H9 (cell line): Measurements from ENCODE around the gene CDKN2AIPNL. TPM values are rescaled to one million over a fixed set of nuclear protein-coding genes. Genes with fewer than 3 reads are reported as not detected.

ENCODE experiments used
- DNase-seq: peaks from one replicate; pipeline ENCODE4 v3.0.0-alpha.2; 2017
- H2AFZ ChIP-seq: one replicate; pipeline ENCODE4 v1.6.1; 2013; ENCODE audit warnings: mild to moderate bottlenecking, low read length, control low read depth, moderate library complexity
- H2AK5ac ChIP-seq: 2 replicates; pipeline ENCODE4 v1.6.1; 2013; ENCODE audit warnings: low read length, control low read depth, mixed read lengths; ENCODE audit not compliant: insufficient read length
- H2BK120ac ChIP-seq: one replicate; pipeline ENCODE4 v1.6.1; 2013; ENCODE audit warnings: low read depth, mild to moderate bottlenecking, low read length, control low read depth, inconsistent platforms; ENCODE audit not compliant: poor library complexity, severe bottlenecking
- H2BK12ac ChIP-seq: 2 replicates; pipeline ENCODE4 v1.6.1; 2013; ENCODE audit warnings: low read length, control low read depth, mixed read lengths, low read depth; ENCODE audit not compliant: insufficient read length
- H2BK15ac ChIP-seq: 2 replicates; pipeline ENCODE4 v1.6.1; 2013; ENCODE audit warnings: low read depth, low read length, control low read depth
- H2BK20ac ChIP-seq: one replicate; pipeline ENCODE4 v1.6.1; 2013; ENCODE audit warnings: low read depth, mild to moderate bottlenecking, low read length, control low read depth, inconsistent platforms; ENCODE audit not compliant: poor library complexity, severe bottlenecking
- H2BK5ac ChIP-seq: 2 replicates; pipeline ENCODE4 v1.6.1; 2013; ENCODE audit warnings: low read length, control low read depth, mixed read lengths; ENCODE audit not compliant: insufficient read length
- H3K14ac ChIP-seq: 2 replicates; pipeline ENCODE4 v1.6.1; 2013; ENCODE audit warnings: low read length, control low read depth; ENCODE audit not compliant: insufficient read depth
- H3K18ac ChIP-seq: 2 replicates; pipeline ENCODE4 v1.6.1; 2013; ENCODE audit warnings: low read depth, mild to moderate bottlenecking, mixed read lengths, low read length, control low read depth; ENCODE audit not compliant: insufficient read length
- H3K23ac ChIP-seq: 2 replicates; pipeline ENCODE4 v1.6.1; 2013; ENCODE audit warnings: low read length, control low read depth, mixed read lengths, low read depth; ENCODE audit not compliant: insufficient read length
- H3K23me2 ChIP-seq: 2 replicates; pipeline ENCODE4 v1.6.1; 2013; ENCODE audit warnings: low read depth, mild to moderate bottlenecking, mixed read lengths, low read length, control low read depth; ENCODE audit not compliant: insufficient read length, poor library complexity, severe bottlenecking
- H3K27ac ChIP-seq: 2 replicates; pipeline ENCODE4 v1.5.1; 2013; ENCODE audit warnings: low read length, control low read depth, mixed read lengths, low read depth; ENCODE audit not compliant: insufficient read length
- H3K27me3 ChIP-seq: 2 replicates; pipeline ENCODE4 v1.6.1; 2013; ENCODE audit warnings: low read length, control low read depth, inconsistent platforms; ENCODE audit not compliant: insufficient read depth
- H3K4ac ChIP-seq: 2 replicates; pipeline ENCODE4 v1.6.1; 2013; ENCODE audit warnings: low read depth, mild to moderate bottlenecking, control low read depth, inconsistent platforms, low read length, moderate library complexity
- H3K4me1 ChIP-seq: 2 replicates; pipeline ENCODE4 v1.6.1; 2013; ENCODE audit warnings: low read length, control low read depth, inconsistent platforms; ENCODE audit not compliant: insufficient read depth
- H3K4me2 ChIP-seq: 2 replicates; pipeline ENCODE4 v1.6.1; 2013; ENCODE audit warnings: low read length, control low read depth, mixed read lengths; ENCODE audit not compliant: insufficient read length, insufficient read depth
- H3K56ac ChIP-seq: 2 replicates; pipeline ENCODE4 v1.6.1; 2013; ENCODE audit warnings: low read depth, mild to moderate bottlenecking, mixed read lengths, low read length, control low read depth; ENCODE audit not compliant: insufficient read length
- H3K79me1 ChIP-seq: 2 replicates; pipeline ENCODE4 v1.6.1; 2013; ENCODE audit warnings: low read depth, mild to moderate bottlenecking, moderate library complexity, low read length, control low read depth, inconsistent platforms; ENCODE audit not compliant: insufficient read depth, poor library complexity, severe bottlenecking
- H3K79me2 ChIP-seq: 2 replicates; pipeline ENCODE4 v1.6.1; 2013; ENCODE audit warnings: low read length, control low read depth, inconsistent platforms; ENCODE audit not compliant: insufficient read depth
- H3K9ac ChIP-seq: 2 replicates; pipeline ENCODE4 v1.6.1; 2013; ENCODE audit warnings: low read length, control low read depth, mixed read lengths; ENCODE audit not compliant: insufficient read length; ENCODE audit errors: extremely low read depth
- H3K9me3 ChIP-seq: one replicate; pipeline ENCODE4 v1.6.1; 2013; ENCODE audit warnings: low read depth, low read length, inconsistent platforms; ENCODE audit not compliant: control insufficient read depth
- H3T11ph ChIP-seq: one replicate; pipeline ENCODE4 v1.6.1; 2013; ENCODE audit warnings: mild to moderate bottlenecking, low read length, control low read depth, inconsistent platforms
- H4K20me1 ChIP-seq: one replicate; pipeline ENCODE4 v1.6.1; 2013; ENCODE audit not compliant: control insufficient read depth, insufficient read length, insufficient read depth
- H4K5ac ChIP-seq: 2 replicates; pipeline ENCODE4 v1.6.1; 2013; ENCODE audit warnings: low read depth, mild to moderate bottlenecking, mixed read lengths, low read length, control low read depth; ENCODE audit not compliant: insufficient read length
- H4K8ac ChIP-seq: replicated peaks from 2 replicates; pipeline ENCODE4 v1.6.1; 2013; ENCODE audit warnings: low read length, control low read depth, mixed read lengths, low read depth; ENCODE audit not compliant: insufficient read length
- H4K91ac ChIP-seq: 2 replicates; pipeline ENCODE4 v1.6.1; 2013; ENCODE audit warnings: low read depth, mild to moderate bottlenecking, moderate library complexity, mixed read lengths, low read length, control low read depth; ENCODE audit not compliant: insufficient read length
- H3K27ac Mint-ChIP-seq, 3 experiments: 2 replicates in 2 of 3; 3 replicates in 1 of 3; pipeline ENCODE4 v1.8.0; 2020 to 2021; ENCODE audit warnings: mixed read lengths in 3 of 3, mild to moderate bottlenecking in 1 of 3, moderate library complexity in 1 of 3
- H3K27me3 Mint-ChIP-seq: 2 replicates; pipeline ENCODE4 v1.8.0; 2021; ENCODE audit warnings: low read depth, mild to moderate bottlenecking, moderate library complexity, mixed read lengths
- H3K36me3 Mint-ChIP-seq, 3 experiments: 2 replicates in 2 of 3; 3 replicates in 1 of 3; pipeline ENCODE4 v1.8.0; 2020 to 2021; ENCODE audit warnings: low read depth in 3 of 3, mixed read lengths in 3 of 3; ENCODE audit not compliant: insufficient read depth in 1 of 3
- H3K4me1 Mint-ChIP-seq, 2 experiments: 2 replicates each; pipeline ENCODE4 v1.8.0; 2020; ENCODE audit warnings: mixed read lengths in 2 of 2
- H3K4me3 Mint-ChIP-seq, 2 experiments: 2 replicates in 1 of 2; 3 replicates in 1 of 2; pipeline ENCODE4 v1.8.0; 2020 to 2021; ENCODE audit warnings: mild to moderate bottlenecking in 2 of 2, mixed read lengths in 2 of 2, moderate library complexity in 1 of 2
- H3K9me3 Mint-ChIP-seq, 2 experiments: 2 replicates in 1 of 2; 3 replicates in 1 of 2; pipeline ENCODE4 v1.8.0; 2020; ENCODE audit warnings: mild to moderate bottlenecking in 2 of 2, mixed read lengths in 2 of 2, moderate library complexity in 1 of 2
- CTCF ChIP-seq: fragments of 200-600 bp; sonication (generic); conservative IDR thresholded peaks from 3 replicates; pipeline ENCODE4 v1.8.0; 2021; ENCODE audit warnings: antibody characterized with exemption, mild to moderate bottlenecking
- WGBS: extraction: QIAGEN DNeasy Blood & Tissue Kit; methylation state at CpG from one replicate; pipeline ENCODE4 v1.1.7; 2013; ENCODE audit warnings: missing lambda C conversion rate, low lambda C conversion rate, mixed read lengths; ENCODE audit not compliant: insufficient read length; ENCODE audit errors: extremely low coverage; 5-methylcytosine and 5-hydroxymethylcytosine counted together
- total RNA-seq: library from RNA; stranded (reverse); gene quantifications from 2 replicates; pipeline ENCODE4 v1.2.1, GENCODE V29; 2021

Gene CDKN2AIPNL
- total RNA-seq, 1 experiment from 2014 or later = 60.0 TPM

GRCh38 chr5:134450374-134450773 lies 38.7 kb upstream of the CDKN2AIPNL start:
- no peak for TF ChIP-seq CTCF
- H3K27me3 ChIP-seq = no peaks in the 10 kb centered on the region
- no CpG with 5 or more reads among the region's 2 CpGs for WGBS
- H3K9me3 ChIP-seq = no peaks in the 10 kb centered on the region
- H3K79me2 ChIP-seq = no peaks in the 10 kb centered on the region
- no peak overlapping the region for H2AFZ ChIP-seq
- H3T11ph ChIP-seq = no peak overlapping the region
- no peaks in the 10 kb centered on the region for H3K9me3 Mint-ChIP-seq
- H2BK5ac ChIP-seq = no peak overlapping the region
- H3K23ac ChIP-seq = no peak overlapping the region
- no peak overlapping the region for H3K18ac ChIP-seq
- no peak overlapping the region for H4K5ac ChIP-seq
- no peak overlapping the region for H3K27ac ChIP-seq
- H3K4me3 Mint-ChIP-seq = no peak overlapping the region
- H3K36me3 Mint-ChIP-seq = no peaks in the 10 kb centered on the region
- H3K4me1 ChIP-seq = no peaks in the 10 kb centered on the region; the same call in 1 of the 2 replicates
- no peak overlapping the region for H2BK120ac ChIP-seq
- H3K27ac Mint-ChIP-seq = peak overlapping the region in 1 of 3 experiments; percentile 3; a peak in 1 of 7 replicates
- no peak overlapping the region for H2BK20ac ChIP-seq
- no peak overlapping the region for H3K4ac ChIP-seq
- H2BK15ac ChIP-seq = no peak overlapping the region
- H3K9ac ChIP-seq = no peak overlapping the region
- H3K14ac ChIP-seq = no peak overlapping the region
- no peak overlapping the region for H2BK12ac ChIP-seq
- H3K4me2 ChIP-seq = no peak overlapping the region
- no peak overlapping the region for H4K91ac ChIP-seq
- no peaks in the 10 kb centered on the region for H4K20me1 ChIP-seq
- H3K79me1 ChIP-seq = no peaks in the 10 kb centered on the region
- H3K23me2 ChIP-seq = no peaks in the 10 kb centered on the region
- H3K4me1 Mint-ChIP-seq = peaks cover 15 to 19% of the 10 kb centered on the region in 2 experiments
- no peak overlapping the region for H3K56ac ChIP-seq
- no peak overlapping the region for H4K8ac ChIP-seq
- no peak overlapping the region for H2AK5ac ChIP-seq
- H3K27me3 Mint-ChIP-seq = no peaks in the 10 kb centered on the region; the same call in 1 of the 2 replicates
- no peak for DNase-seq
